CD14-positive monocyte (primary cell): ENCODE data around the gene CACNA1D. TPM values are rescaled to one million over a fixed set of nuclear protein-coding genes. Genes with fewer than 3 reads are reported as not detected.

Experiments used
- DNase-seq, 3 donors: peaks; one replicate each; pipeline ENCODE4 v3.0.0-alpha.2; 2011 to 2022
- H2AFZ ChIP-seq: 2 replicates; pipeline ENCODE4 v1.6.0; 2012; ENCODE audit warnings: mild to moderate bottlenecking, low read depth, low read length, inconsistent platforms; ENCODE audit not compliant: insufficient read depth, poor library complexity, severe bottlenecking
- H3K27ac ChIP-seq, 2 donors: 1 replicate in 1 of 2; 2 replicates in 1 of 2; pipeline ENCODE4 v1.5.1; 2012 to 2013; ENCODE audit warnings: low read length in 2 of 2, control low read depth in 1 of 2, inconsistent platforms in 1 of 2, low read depth in 1 of 2, mild to moderate bottlenecking in 1 of 2
- H3K27me3 ChIP-seq, 2 donors: one replicate each; pipeline versions ENCODE4 v1.6.0 to v1.6.1; 2011 to 2013; ENCODE audit warnings: low read length in 2 of 2; ENCODE audit not compliant: control insufficient read depth in 2 of 2, insufficient read depth in 2 of 2
- H3K36me3 ChIP-seq, 2 donors: replicated peaks in 1 of 2; 1 replicate in 1 of 2; 2 replicates in 1 of 2; pipeline versions ENCODE4 v1.5.1 to v1.6.1; 2012 to 2013; ENCODE audit warnings: low read length in 2 of 2, control low read depth in 1 of 2, inconsistent platforms in 1 of 2, mild to moderate bottlenecking in 1 of 2; ENCODE audit not compliant: insufficient read depth in 2 of 2, control insufficient read depth in 1 of 2
- H3K4me1 ChIP-seq, 2 donors: 1 replicate in 1 of 2; 2 replicates in 1 of 2; pipeline versions ENCODE4 v1.5.1 to v1.6.1; 2012 to 2013; ENCODE audit warnings: low read length in 2 of 2, control low read depth in 1 of 2, inconsistent platforms in 1 of 2, mild to moderate bottlenecking in 1 of 2, moderate library complexity in 1 of 2; ENCODE audit not compliant: insufficient read depth in 2 of 2, control insufficient read depth in 1 of 2
- H3K4me2 ChIP-seq: replicated peaks from 2 replicates; pipeline ENCODE3; 2012; ENCODE audit warnings: low read length, moderate library complexity, mild to moderate bottlenecking; ENCODE audit not compliant: poor library complexity, severe bottlenecking; ENCODE audit errors: extremely low read depth
- H3K4me3 ChIP-seq, 3 experiments: fragments of 200-600 bp in 1 of 3; sonication (generic) in 1 of 3; replicated peaks in 1 of 3; 1 replicate in 2 of 3; 2 replicates in 1 of 3; pipeline ENCODE4 v1.5.1; 2011 to 2013; ENCODE audit warnings: low read length in 3 of 3, mild to moderate bottlenecking in 3 of 3, control low read depth in 2 of 3, low read depth in 2 of 3, inconsistent platforms in 1 of 3, moderate library complexity in 1 of 3
- H3K79me2 ChIP-seq: 2 replicates; pipeline ENCODE4 v1.6.0; 2012; ENCODE audit warnings: mild to moderate bottlenecking, control low read depth, inconsistent platforms, low read length, moderate library complexity; ENCODE audit not compliant: insufficient read depth
- H3K9ac ChIP-seq: 2 replicates; pipeline ENCODE4 v1.6.0; 2017; ENCODE audit warnings: low read length, mild to moderate bottlenecking; ENCODE audit not compliant: insufficient read depth, poor library complexity, severe bottlenecking
- H3K9me3 ChIP-seq, 2 donors: replicated peaks in 1 of 2; 1 replicate in 1 of 2; 2 replicates in 1 of 2; pipeline versions ENCODE4 v1.5.1 to v1.6.1; 2012 to 2013; ENCODE audit warnings: low read length in 2 of 2, control low read depth in 1 of 2; ENCODE audit not compliant: control insufficient read depth in 1 of 2, insufficient read depth in 1 of 2
- H4K20me1 ChIP-seq: 2 replicates; pipeline ENCODE4 v1.6.0; 2012; ENCODE audit warnings: mild to moderate bottlenecking, low read length, control low read depth, moderate library complexity; ENCODE audit not compliant: insufficient read depth
- H3K27ac Mint-ChIP-seq, 7 donors: one replicate each; pipeline ENCODE4 v1.8.0; 2020; ENCODE audit warnings: mild to moderate bottlenecking in 7 of 7, mixed read lengths in 7 of 7, moderate library complexity in 6 of 7, inconsistent platforms in 2 of 7
- H3K27me3 Mint-ChIP-seq, 3 donors: one replicate each; pipeline ENCODE4 v1.8.0; 2021 to 2022; ENCODE audit warnings: low read depth in 3 of 3, mild to moderate bottlenecking in 3 of 3, mixed read lengths in 3 of 3, moderate library complexity in 3 of 3, inconsistent platforms in 1 of 3
- H3K36me3 Mint-ChIP-seq, 2 donors: one replicate each; pipeline ENCODE4 v1.8.0; 2020; ENCODE audit warnings: mixed read lengths in 2 of 2, inconsistent platforms in 1 of 2, mild to moderate bottlenecking in 1 of 2
- H3K4me1 Mint-ChIP-seq: one replicate; pipeline ENCODE4 v1.8.0; 2020; ENCODE audit warnings: mild to moderate bottlenecking, mixed read lengths
- H3K4me3 Mint-ChIP-seq, 2 donors: one replicate each; pipeline ENCODE4 v1.8.0; 2020; ENCODE audit warnings: mild to moderate bottlenecking in 2 of 2, mixed read lengths in 2 of 2, moderate library complexity in 1 of 2
- H3K9me3 Mint-ChIP-seq, 7 donors: one replicate each; pipeline ENCODE4 v1.8.0; 2020 to 2022; ENCODE audit warnings: mixed read lengths in 7 of 7, mild to moderate bottlenecking in 6 of 7, moderate library complexity in 6 of 7, inconsistent platforms in 2 of 7
- CTCF ChIP-seq: fragments of 200-600 bp; IDR thresholded peaks from one replicate; pipeline ENCODE4 v1.8.0; 2022; ENCODE audit warnings: antibody characterized with exemption, mild to moderate bottlenecking
- WGBS: methylation state at CpG from one replicate; pipeline ENCODE4 v1.1.5; 2013; ENCODE audit warnings: missing lambda C conversion rate; ENCODE audit not compliant: insufficient coverage; 5-methylcytosine and 5-hydroxymethylcytosine counted together
- intact Hi-C, 2 donors: fragments of 100-400 bp; cut with micrococcal nuclease; formaldehyde crosslinking; loops; one replicate each; pipeline versions ENCODE4 v1.15.0 to v1.15.1; 2023
- polyA plus RNA-seq, 3 donors: library from polyadenylated mRNA; depleted of rRNA in 1 of 3; unstranded in 2 of 3; stranded (reverse) in 1 of 3; fragments of 300-500 nt in 2 of 3; fragments of >200 nt in 1 of 3; fragmentation: Illumina TruSeq in 2 of 3; gene quantifications; 1 replicate in 2 of 3; 2 replicates in 1 of 3; pipeline ENCODE4 v1.2.3, GENCODE V29; 2012 to 2021

CACNA1D gene
- polyA plus RNA-seq, 3 donors, result 0.29 to 1.2 (median 0.98) TPM

GRCh38 chr3:53800041-53800906 is 305.9 kb downstream of the CACNA1D start:
- no peak overlapping the region for H3K4me3 Mint-ChIP-seq
- H3K9ac ChIP-seq, result no peak overlapping the region
- H3K27me3 Mint-ChIP-seq, result peaks cover 3 to 18% (median 6%) of the 10 kb centered on the region in 3 donors
- no peaks in the 10 kb centered on the region for H3K27me3 ChIP-seq
- H3K79me2 ChIP-seq, result no peaks in the 10 kb centered on the region
- no peak overlapping the region for H2AFZ ChIP-seq
- H3K27ac Mint-ChIP-seq, result no peak overlapping the region
- TF ChIP-seq CTCF, result no peak
- H4K20me1 ChIP-seq, result no peaks in the 10 kb centered on the region
- no peaks in the 10 kb centered on the region for H3K4me1 Mint-ChIP-seq
- H3K36me3 ChIP-seq, result no peaks in the 10 kb centered on the region
- no peak overlapping the region for H3K4me3 ChIP-seq
- no peaks in the 10 kb centered on the region for H3K9me3 ChIP-seq
- no peak overlapping the region for H3K4me2 ChIP-seq
- intact Hi-C loops, result no loop called here
- H3K9me3 Mint-ChIP-seq, result no peaks in the 10 kb centered on the region
- H3K36me3 Mint-ChIP-seq, result no peaks in the 10 kb centered on the region
- 95% methylated on average over 15 of the region's 16 CpGs for WGBS
- H3K27ac ChIP-seq, result no peak overlapping the region
- no peak for DNase-seq
- H3K4me1 ChIP-seq, result no peaks in the 10 kb centered on the region

GRCh38 chr3:53801319-53801718 is 306.9 kb downstream of the CACNA1D start:
- Histone ChIP-seq H3K9me3 (no peaks in the 10 kb centered on the region), H2AFZ (no peak overlapping the region), H3K4me1 (no peaks in the 10 kb centered on the region), H4K20me1 (no peaks in the 10 kb centered on the region), H3K79me2 (no peaks in the 10 kb centered on the region), H3K9ac (no peak overlapping the region), H3K36me3 (no peaks in the 10 kb centered on the region), H3K27ac (no peak overlapping the region), H3K4me2 (no peak overlapping the region), H3K4me3 (no peak overlapping the region), H3K27me3 (no peaks in the 10 kb centered on the region)
- Mint-ChIP-seq H3K27ac (no peak overlapping the region), H3K4me1 (no peaks in the 10 kb centered on the region), H3K9me3 (no peaks in the 10 kb centered on the region), H3K4me3 (no peak overlapping the region), H3K27me3 (peaks cover 2 to 12% (median 7%) of the 10 kb centered on the region in 3 donors), H3K36me3 (no peaks in the 10 kb centered on the region)
- 91% methylated on average over 7 of the region's 9 CpGs for WGBS
- intact Hi-C loops, result no loop called here
- DNase-seq, result no peak
- no peak for TF ChIP-seq CTCF
